Gastroesophageal sphincter (tissue), 3 donors: Measurements from ENCODE around the gene FUT2.

Source experiments
- POLR2A ChIP-seq, 2 donors: fragments of 450-650 bp; IDR thresholded peaks; one replicate each; pipeline ENCODE4 v1.6.1; 2017; ENCODE audit warnings: antibody characterized with exemption in 2 of 2, mild to moderate bottlenecking in 2 of 2, moderate library complexity in 1 of 2
- POLR2AphosphoS5 ChIP-seq: sonication (generic); formaldehyde crosslinking; IDR thresholded peaks from one replicate; pipeline ENCODE4 v1.6.1; 2017; ENCODE audit warnings: antibody characterized with exemption
- TF ChIP-seq, protein P1 (sequence below), 4 experiments: fragments of 200-600 bp in 2 of 4; fragments of 450-650 bp in 2 of 4; sonication (generic) in 1 of 4; IDR thresholded peaks; one replicate each; pipeline ENCODE4 v1.5.1; 2017 to 2019; ENCODE audit warnings: antibody characterized with exemption in 4 of 4, mild to moderate bottlenecking in 2 of 4, moderate library complexity in 2 of 4

DNA sequence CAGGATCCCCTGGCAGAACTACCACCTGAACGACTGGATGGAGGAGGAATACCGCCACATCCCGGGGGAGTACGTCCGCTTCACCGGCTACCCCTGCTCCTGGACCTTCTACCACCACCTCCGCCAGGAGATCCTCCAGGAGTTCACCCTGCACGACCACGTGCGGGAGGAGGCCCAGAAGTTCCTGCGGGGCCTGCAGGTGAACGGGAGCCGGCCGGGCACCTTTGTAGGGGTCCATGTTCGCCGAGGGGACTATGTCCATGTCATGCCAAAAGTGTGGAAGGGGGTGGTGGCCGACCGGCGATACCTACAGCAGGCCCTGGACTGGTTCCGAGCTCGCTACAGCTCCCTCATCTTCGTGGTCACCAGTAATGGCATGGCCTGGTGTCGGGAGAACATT is 7.5 kb downstream of the FUT2 start:
- TF ChIP-seq POLR2AphosphoS5 (no peak), POLR2A (IDR thresholded peaks at IDR 0.05) (no peak)
- TF ChIP-seq, protein P1, sequence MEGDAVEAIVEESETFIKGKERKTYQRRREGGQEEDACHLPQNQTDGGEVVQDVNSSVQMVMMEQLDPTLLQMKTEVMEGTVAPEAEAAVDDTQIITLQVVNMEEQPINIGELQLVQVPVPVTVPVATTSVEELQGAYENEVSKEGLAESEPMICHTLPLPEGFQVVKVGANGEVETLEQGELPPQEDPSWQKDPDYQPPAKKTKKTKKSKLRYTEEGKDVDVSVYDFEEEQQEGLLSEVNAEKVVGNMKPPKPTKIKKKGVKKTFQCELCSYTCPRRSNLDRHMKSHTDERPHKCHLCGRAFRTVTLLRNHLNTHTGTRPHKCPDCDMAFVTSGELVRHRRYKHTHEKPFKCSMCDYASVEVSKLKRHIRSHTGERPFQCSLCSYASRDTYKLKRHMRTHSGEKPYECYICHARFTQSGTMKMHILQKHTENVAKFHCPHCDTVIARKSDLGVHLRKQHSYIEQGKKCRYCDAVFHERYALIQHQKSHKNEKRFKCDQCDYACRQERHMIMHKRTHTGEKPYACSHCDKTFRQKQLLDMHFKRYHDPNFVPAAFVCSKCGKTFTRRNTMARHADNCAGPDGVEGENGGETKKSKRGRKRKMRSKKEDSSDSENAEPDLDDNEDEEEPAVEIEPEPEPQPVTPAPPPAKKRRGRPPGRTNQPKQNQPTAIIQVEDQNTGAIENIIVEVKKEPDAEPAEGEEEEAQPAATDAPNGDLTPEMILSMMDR (IDR thresholded peaks at IDR 0.05): no peak
